Measurements from ENCODE around the gene ZSWIM8. TPM values are rescaled to one million over a fixed set of nuclear protein-coding genes. Genes with fewer than 3 reads are reported as not detected.
A peak's percentile ranks its signal among the peaks of the same experiment; 100 is the strongest.

ZSWIM8 gene
- total and polyA plus RNA-seq, 10 of the 15 experiments (the other 5 are each of a cell fraction or from before 2014, with no cell fraction given) = 7.8 to 47.1 (median 23.6) TPM

GRCh38 chr10:73743905-73744663 is 41.3 kb upstream of the ZSWIM8 start, which contains the start of gene SEC24C (continued):
- TF ChIP-seq HSF1 (IDR thresholded peaks at IDR 0.05; ENCODE audit: low read depth, low read length) (no peak), ZSCAN29 (IDR thresholded peaks at IDR 0.05) (no peak), NKRF (conservative IDR thresholded peaks at IDR 0.05) (no peak; the same call in none of the 2 replicates), SMC3 (IDR thresholded peaks at IDR 0.05; ENCODE audit: borderline replicate concordance, low read length) (no peak), PAX5 (IDR thresholded peaks at IDR 0.05; ENCODE audit: borderline replicate concordance, low read depth, low read length) (0 out of 2 replicates have a peak, but pooled peaks have one; percentile 25), ETV6 (conservative IDR thresholded peaks at IDR 0.05 in 1 of 2, IDR thresholded peaks at IDR 0.05 in 1 of 2; ENCODE audit: borderline replicate concordance in 1 of 2, low read depth in 1 of 2) (no peak; a peak in 1 of 4 replicates), MXI1 (IDR thresholded peaks at IDR 0.05; ENCODE audit: low read depth, low read length) (peak; percentile 32; the same call in 1 of the 2 replicates), ELK1 (IDR thresholded peaks at IDR 0.05; ENCODE audit: low read depth, low read length) (peak; percentile 81), IRF5 (IDR thresholded peaks at IDR 0.05; ENCODE audit: borderline replicate concordance) (no peak), POU2F2 (IDR thresholded peaks at IDR 0.05; ENCODE audit: borderline replicate concordance, low read depth, low read length) (peak; percentile 22; the same call in 1 of the 3 replicates), IRF4 (IDR thresholded peaks at IDR 0.05; ENCODE audit: low read depth, low read length) (no peak; the same call in 1 of the 2 replicates), ZBTB11 (CRISPR knock-in tag; IDR thresholded peaks at IDR 0.05) (0 out of 2 replicates have a peak, but pooled peaks have one; percentile 18), STAT1 (conservative IDR thresholded peaks at IDR 0.05) (0 out of 2 replicates have a peak, but pooled peaks have one; percentile 20), RELA (IDR thresholded peaks at IDR 0.05; ENCODE audit: borderline replicate concordance, partially characterized antibody) (peak; percentile 30), FOXK2 (IDR thresholded peaks at IDR 0.05) (no peak), BMI1 (IDR thresholded peaks at IDR 0.05; ENCODE audit: borderline replicate concordance) (no peak), ZBED1 (IDR thresholded peaks at IDR 0.05; ENCODE audit: borderline replicate concordance) (no peak; the same call in 1 of the 2 replicates), ZNF24 (IDR thresholded peaks at IDR 0.05) (no peak), NR2F1 (conservative IDR thresholded peaks at IDR 0.05) (peak; percentile 100), KAT2A (conservative IDR thresholded peaks at IDR 0.05; ENCODE audit: control insufficient read depth, low read depth, low read length) (no peak)

Measured in GM12878 (cell line).